Measurements from ENCODE around the gene PSMG4. TPM values are rescaled to one million over a fixed set of nuclear protein-coding genes. Genes with fewer than 3 reads are reported as not detected.

The PSMG4 gene
- total and polyA plus RNA-seq, 10 of the 15 experiments (the other 5 are each of a cell fraction or from before 2014, with no cell fraction given), result 7.1 to 62.6 (median 29.8) TPM

DNA sequence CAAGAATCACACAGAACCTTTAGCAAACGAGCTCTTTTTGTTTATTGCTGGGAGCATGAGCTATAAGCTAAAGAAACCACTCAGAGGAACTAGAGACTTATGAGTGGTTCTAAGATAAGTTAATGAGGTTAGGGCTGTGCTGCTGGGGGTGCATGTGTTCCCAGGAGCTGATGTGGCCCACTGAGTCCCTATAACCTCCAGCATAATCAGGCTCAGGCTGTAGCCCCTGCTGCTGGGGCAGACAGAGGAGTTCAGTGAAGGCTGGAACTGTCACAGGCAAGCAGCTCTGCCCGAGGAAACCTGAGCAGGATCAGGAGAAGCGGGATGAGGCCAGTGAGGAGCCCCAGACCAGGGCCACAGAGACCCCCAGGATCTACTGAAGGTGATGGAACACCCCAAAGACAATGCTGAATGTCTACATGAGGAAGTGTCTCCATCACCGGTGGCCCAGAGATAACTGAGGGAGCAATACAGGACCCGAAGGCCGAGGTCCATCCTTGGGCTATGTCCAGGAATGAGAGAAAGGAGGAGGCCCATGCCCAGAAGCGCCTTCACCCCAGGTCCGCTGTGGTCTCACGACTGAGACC is 48.6 kb upstream of the PSMG4 start:
- H3K79me2 ChIP-seq (ENCODE audit: control insufficient read depth, insufficient read depth, low read length), result no peaks in the 10 kb centered on the region
- in situ Hi-C loops (cut with MboI), result no loop called here
- H4K20me1 ChIP-seq (ENCODE audit: control insufficient read depth, insufficient read depth), result no peaks in the 10 kb centered on the region
- intact Hi-C loops (cut with micrococcal nuclease; ENCODE audit: unreplicated experiment), result no loop called here
- H2AFZ ChIP-seq (ENCODE audit: control insufficient read depth, low read depth, low read length), result peak overlapping the region; percentile 31; the same call in 1 of the 2 replicates
- no peak for DNase-seq (ENCODE audit: low read depth, low spot score)
- no peaks in the 10 kb centered on the region for H3K27me3 ChIP-seq (replicated peaks in 1 of 2; ENCODE audit: control insufficient read depth in 2 of 2, insufficient read depth in 2 of 2, low read length in 1 of 2)
- FAIRE-seq, result no peak
- H3K9ac ChIP-seq (ENCODE audit: control insufficient read depth, insufficient read depth, low read length), result peak overlapping the region; percentile 33; the same call in 1 of the 2 replicates
- H3K27ac ChIP-seq (ENCODE audit: control insufficient read depth, insufficient read depth), result peak overlapping the region; percentile 71
- H3K9me3 ChIP-seq (replicated peaks; ENCODE audit: control insufficient read depth, insufficient read depth, low read length), result no peaks in the 10 kb centered on the region; the same call in 2 of the 3 replicates
- WGBS (ENCODE audit: insufficient coverage, insufficient replicate concordance, low lambda C conversion rate, missing lambda C conversion rate), result 79% methylated on average over 9 of the region's 9 CpGs
- POLR2A ChIA-PET, result interaction anchor here (0.6 to 1.4 kb wide), 3 partner anchors 9 to 131 kb away, joined by 3 to 4 read pairs (median 4); no protein-coding TSS in a partner anchor
- H3K36me3 ChIP-seq (ENCODE audit: control insufficient read depth in 2 of 2, insufficient read depth in 2 of 2, low read length in 1 of 2), result no peaks in the 10 kb centered on the region
- H3K4me3 ChIP-seq, result no peak overlapping the region
- SMC1A ChIA-PET (ENCODE audit: uncharacterized antibody, unreplicated experiment), result interaction anchor here (0.7 to 2.4 kb wide), 10 partner anchors 14 to 206 kb away, joined by 3 to 10 read pairs (median 3); partner anchors contain the start of gene TUBB2A
- no peak; the same call in 2 of the 3 replicates for ATAC-seq
- H3K4me2 ChIP-seq (ENCODE audit: control insufficient read depth, insufficient read depth), result peak overlapping the region; percentile 75; the same call in 1 of the 2 replicates
- BruUV-seq (replicated peaks), result TSS peak; percentile 84
- RAD21 ChIA-PET (ENCODE audit: unreplicated experiment), result interaction anchor here (0.5 to 3.4 kb wide), 11 partner anchors 8 to 522 kb away, joined by 3 to 17 read pairs (median 4); partner anchors contain the start of gene TUBB2A
- H3K4me1 ChIP-seq (ENCODE audit: control insufficient read depth, insufficient read depth, low read length), result peaks cover 37% of the 10 kb centered on the region
- CTCF ChIA-PET, result interaction anchor here (1.1 to 3.0 kb wide), 6 partner anchors 22 to 213 kb away, joined by 3 to 10 read pairs (median 5); partner anchors contain the start of gene TUBB2A
- TF ChIP-seq NR2F1 (conservative IDR thresholded peaks at IDR 0.05), result no peak
- no peak for TF ChIP-seq ASH2L (IDR thresholded peaks at IDR 0.05; ENCODE audit: borderline replicate concordance, low read depth)
- no peak for TF ChIP-seq PKNOX1 (IDR thresholded peaks at IDR 0.05)
- TF ChIP-seq, protein P1, sequence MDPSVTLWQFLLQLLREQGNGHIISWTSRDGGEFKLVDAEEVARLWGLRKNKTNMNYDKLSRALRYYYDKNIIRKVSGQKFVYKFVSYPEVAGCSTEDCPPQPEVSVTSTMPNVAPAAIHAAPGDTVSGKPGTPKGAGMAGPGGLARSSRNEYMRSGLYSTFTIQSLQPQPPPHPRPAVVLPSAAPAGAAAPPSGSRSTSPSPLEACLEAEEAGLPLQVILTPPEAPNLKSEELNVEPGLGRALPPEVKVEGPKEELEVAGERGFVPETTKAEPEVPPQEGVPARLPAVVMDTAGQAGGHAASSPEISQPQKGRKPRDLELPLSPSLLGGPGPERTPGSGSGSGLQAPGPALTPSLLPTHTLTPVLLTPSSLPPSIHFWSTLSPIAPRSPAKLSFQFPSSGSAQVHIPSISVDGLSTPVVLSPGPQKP (IDR thresholded peaks at IDR 0.05; ENCODE audit: low read depth, low read length), result no peak
- TF ChIP-seq ATF7 (IDR thresholded peaks at IDR 0.05; ENCODE audit: low read depth), result no peak
- TF ChIP-seq CBX5 (IDR thresholded peaks at IDR 0.05; ENCODE audit: low read depth), result no peak
- no peak for TF ChIP-seq EED (IDR thresholded peaks at IDR 0.05; ENCODE audit: low read depth)
- TF ChIP-seq RCOR1 (conservative IDR thresholded peaks at IDR 0.05; ENCODE audit: low read depth, low read length), result no peak
- no peak for TF ChIP-seq GABPA (IDR thresholded peaks at IDR 0.05; ENCODE audit: low read depth)
- TF ChIP-seq, protein P2, sequence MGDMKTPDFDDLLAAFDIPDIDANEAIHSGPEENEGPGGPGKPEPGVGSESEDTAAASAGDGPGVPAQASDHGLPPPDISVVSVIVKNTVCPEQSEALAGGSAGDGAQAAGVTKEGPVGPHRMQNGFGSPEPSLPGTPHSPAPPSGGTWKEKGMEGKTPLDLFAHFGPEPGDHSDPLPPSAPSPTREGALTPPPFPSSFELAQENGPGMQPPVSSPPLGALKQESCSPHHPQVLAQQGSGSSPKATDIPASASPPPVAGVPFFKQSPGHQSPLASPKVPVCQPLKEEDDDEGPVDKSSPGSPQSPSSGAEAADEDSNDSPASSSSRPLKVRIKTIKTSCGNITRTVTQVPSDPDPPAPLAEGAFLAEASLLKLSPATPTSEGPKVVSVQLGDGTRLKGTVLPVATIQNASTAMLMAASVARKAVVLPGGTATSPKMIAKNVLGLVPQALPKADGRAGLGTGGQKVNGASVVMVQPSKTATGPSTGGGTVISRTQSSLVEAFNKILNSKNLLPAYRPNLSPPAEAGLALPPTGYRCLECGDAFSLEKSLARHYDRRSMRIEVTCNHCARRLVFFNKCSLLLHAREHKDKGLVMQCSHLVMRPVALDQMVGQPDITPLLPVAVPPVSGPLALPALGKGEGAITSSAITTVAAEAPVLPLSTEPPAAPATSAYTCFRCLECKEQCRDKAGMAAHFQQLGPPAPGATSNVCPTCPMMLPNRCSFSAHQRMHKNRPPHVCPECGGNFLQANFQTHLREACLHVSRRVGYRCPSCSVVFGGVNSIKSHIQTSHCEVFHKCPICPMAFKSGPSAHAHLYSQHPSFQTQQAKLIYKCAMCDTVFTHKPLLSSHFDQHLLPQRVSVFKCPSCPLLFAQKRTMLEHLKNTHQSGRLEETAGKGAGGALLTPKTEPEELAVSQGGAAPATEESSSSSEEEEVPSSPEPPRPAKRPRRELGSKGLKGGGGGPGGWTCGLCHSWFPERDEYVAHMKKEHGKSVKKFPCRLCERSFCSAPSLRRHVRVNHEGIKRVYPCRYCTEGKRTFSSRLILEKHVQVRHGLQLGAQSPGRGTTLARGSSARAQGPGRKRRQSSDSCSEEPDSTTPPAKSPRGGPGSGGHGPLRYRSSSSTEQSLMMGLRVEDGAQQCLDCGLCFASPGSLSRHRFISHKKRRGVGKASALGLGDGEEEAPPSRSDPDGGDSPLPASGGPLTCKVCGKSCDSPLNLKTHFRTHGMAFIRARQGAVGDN (IDR thresholded peaks at IDR 0.05), result no peak
- TF ChIP-seq CBX3 (IDR thresholded peaks at IDR 0.05; ENCODE audit: borderline replicate concordance, low read depth), result no peak
- no peak for TF ChIP-seq CREB1 (IDR thresholded peaks at IDR 0.05; ENCODE audit: low read depth)
- TF ChIP-seq ZBTB11 (CRISPR knock-in tag; IDR thresholded peaks at IDR 0.05), result no peak
- no peak for TF ChIP-seq PML (IDR thresholded peaks at IDR 0.05; ENCODE audit: low read length)

All from GM12878 (cell line).